Fibroblast of peridontal ligament (primary cell): ENCODE results near the gene PAAF1.
"Not testable (repeated sequence)": the region's sequence is repeated elsewhere in the genome, so short reads cannot be mapped to it uniquely, and the experiment has no call there.

ENCODE experiments used
- DNase-seq: peaks from one replicate; pipeline ENCODE4 v3.0.0-alpha.2; 2010; ENCODE audit errors: extremely low read depth

The PAAF1 gene

GRCh38 chr11:73883856-73884255 is 7.1 kb downstream of the PAAF1 start:
- DNase-seq = no peak

DNA sequence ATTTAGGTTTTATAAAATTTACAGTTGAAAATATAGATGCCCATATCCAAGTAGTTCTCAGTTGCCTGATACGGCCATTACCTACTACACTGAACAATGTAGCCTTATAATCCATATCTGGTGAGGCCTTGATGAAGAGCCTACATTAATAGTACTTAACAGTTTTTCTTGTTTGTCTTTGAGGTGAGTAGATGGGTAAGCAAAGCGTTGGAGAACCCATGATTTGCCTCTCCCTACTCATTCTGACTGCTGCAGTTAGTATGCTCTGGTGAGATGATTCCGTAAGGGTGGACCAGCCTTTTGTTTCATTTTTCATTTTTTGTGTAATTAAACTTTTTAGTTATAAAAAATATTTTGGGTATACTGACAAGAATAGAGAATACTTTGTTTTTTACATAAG is 11.4 kb downstream of the PAAF1 start:
- DNase-seq = no peak

GRCh38 chr11:73889019-73889418 is 12.2 kb downstream of the PAAF1 start:
- DNase-seq = peak; percentile 47

DNA sequence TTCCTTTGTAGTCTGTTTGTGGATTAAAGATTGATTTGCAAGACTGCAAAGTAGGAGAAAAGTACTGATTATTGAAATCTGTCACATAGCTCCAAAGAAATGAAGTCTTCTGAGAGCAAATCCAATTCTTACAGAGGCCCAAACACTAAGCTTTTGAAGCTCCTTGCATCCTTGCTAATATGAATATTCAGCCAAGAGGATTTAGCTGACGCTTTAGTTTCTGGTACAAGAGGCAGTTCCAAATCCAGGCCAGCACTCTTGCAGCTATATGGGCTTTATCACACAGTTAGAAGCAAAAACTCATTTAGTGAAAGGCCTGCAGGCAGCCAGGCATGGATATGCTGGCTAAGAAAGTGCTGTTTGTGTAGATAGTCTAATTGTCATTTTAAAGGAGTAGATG is 12.7 kb downstream of the PAAF1 start:
- DNase-seq = no peak

GRCh38 chr11:73893041-73893440 is 16.2 kb downstream of the PAAF1 start:
- no peak for DNase-seq

GRCh38 chr11:73894725-73895335 is 18.0 kb downstream of the PAAF1 start:
- DNase-seq = peak; percentile 19

GRCh38 chr11:73902303-73902702 is 25.5 kb downstream of the PAAF1 start:
- DNase-seq = no peak

DNA sequence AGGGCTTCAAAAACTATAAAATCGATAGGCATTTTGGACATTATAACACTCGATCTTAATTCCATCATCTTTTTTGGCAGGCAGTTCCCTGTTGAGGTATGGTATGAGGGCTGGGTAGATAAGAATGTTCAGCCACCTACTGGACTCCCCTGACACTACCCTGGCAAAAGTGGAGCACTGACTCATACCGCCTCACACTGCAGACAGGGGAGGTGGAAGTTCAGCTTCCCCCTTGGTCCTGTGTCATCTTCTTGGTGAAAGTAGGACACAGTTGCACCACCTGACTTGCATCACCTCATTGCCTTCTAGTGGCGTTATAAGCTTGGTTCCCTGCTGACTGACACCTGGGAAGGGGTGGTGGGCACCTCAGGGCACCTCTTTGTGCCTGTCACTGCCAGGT is 30.4 kb downstream of the PAAF1 start:
- no peak for DNase-seq

GRCh38 chr11:73912026-73912425 is 35.2 kb downstream of the PAAF1 start:
- no peak for DNase-seq

GRCh38 chr11:73913472-73913871 is 36.7 kb downstream of the PAAF1 start:
- no peak for DNase-seq

DNA sequence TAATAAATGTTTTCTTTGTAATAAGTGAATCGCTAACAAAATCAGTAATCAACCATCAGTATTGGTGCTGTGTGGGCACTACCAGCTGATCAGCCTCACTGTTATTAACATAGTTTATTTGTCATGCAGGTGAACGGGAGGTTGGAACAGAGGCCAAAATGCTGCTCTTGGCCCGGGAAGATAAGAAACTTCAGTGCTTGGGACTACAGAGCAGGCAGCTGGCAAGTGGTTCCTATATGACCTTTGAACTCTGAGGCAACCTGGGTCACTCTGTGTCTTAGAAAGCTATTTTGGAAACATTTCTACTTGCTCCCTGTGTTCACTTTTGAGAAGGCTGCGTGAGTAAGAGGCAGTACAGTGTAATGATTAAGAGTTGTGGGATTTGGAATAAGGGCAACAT is 37.5 kb downstream of the PAAF1 start:
- no peak for DNase-seq

- no peak for DNase-seq
Measured at GRCh38 chr11:73916435-73916834, 39.6 kb downstream of the PAAF1 start.

GRCh38 chr11:73921180-73921579 is 44.4 kb downstream of the PAAF1 start:
- no peak for DNase-seq

DNA sequence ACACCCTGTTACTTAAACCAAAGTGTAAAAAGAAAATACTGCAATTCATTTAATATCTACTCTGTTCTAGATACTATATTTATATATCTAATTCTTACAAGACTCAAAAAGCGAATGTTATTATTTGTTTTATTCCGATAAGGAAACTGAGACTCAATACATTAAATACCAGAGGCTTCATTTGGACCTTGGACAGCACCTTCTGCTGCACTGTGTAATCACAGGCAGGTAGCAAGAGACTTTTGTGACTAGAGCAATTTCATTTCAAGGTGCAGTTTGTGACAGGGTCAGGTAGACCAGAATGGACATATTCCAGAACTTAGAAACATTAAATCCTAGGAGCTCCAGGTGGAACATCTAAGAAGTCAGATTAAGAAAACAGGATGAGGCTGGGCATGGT is 52.6 kb downstream of the PAAF1 start:
- no peak for DNase-seq

DNA sequence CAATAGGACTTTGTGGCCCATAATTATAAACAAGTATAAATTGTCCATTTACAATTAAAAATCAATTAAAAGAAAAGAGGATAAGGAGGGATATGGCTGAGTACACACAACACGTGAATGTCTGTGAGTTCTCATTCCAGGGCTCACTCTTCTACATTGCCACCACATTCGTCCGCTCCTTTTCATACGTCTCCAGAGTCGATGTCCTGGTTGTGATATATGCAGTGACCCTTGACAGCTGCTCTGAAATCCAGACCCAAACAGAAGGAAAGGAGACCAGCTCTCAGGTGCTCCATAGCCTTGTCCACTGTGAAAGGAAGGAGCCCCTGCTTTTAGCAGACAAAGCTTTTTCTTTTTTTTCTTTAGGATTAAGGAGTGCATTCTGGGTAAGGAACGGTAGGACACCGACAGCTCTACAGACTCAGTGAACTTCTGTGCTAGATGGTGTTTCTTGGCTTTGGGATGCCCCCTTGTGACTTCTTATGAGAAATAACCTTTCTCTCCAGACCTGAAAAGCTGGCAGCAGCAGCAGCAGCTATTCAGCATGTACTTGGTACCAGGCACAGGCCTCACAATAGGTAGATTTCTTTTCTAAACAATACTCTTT is 54.3 kb downstream of the PAAF1 start:
- DNase-seq = peak; percentile 75

DNA sequence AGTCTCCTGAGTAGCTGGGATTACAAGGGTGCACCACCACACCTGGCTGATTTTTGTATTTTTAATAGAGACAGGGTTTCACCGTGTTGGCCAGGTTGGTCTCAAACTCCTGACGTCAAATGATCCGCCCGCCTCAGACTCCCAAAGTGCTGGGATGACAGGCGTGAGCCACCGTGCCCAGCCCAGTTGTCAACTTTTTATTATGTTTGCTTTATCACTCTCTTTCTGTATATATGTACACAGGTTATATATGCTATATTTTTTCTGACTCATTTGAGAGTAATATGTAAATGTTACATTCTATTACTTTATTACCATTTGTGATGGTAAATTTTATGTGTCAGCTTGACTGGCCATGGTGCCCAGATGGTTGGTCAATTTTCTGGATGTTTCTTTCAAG is 55.2 kb downstream of the PAAF1 start:
- DNase-seq = no peak

- no peak for DNase-seq
Measured at GRCh38 chr11:73932781-73933180, 56.0 kb downstream of the PAAF1 start.

- DNase-seq = not testable (repeated sequence)
Measured at GRCh38 chr11:73936047-73936446, 59.2 kb downstream of the PAAF1 start.

GRCh38 chr11:73939096-73939495 is 62.3 kb downstream of the PAAF1 start:
- DNase-seq = peak; percentile 7

DNA sequence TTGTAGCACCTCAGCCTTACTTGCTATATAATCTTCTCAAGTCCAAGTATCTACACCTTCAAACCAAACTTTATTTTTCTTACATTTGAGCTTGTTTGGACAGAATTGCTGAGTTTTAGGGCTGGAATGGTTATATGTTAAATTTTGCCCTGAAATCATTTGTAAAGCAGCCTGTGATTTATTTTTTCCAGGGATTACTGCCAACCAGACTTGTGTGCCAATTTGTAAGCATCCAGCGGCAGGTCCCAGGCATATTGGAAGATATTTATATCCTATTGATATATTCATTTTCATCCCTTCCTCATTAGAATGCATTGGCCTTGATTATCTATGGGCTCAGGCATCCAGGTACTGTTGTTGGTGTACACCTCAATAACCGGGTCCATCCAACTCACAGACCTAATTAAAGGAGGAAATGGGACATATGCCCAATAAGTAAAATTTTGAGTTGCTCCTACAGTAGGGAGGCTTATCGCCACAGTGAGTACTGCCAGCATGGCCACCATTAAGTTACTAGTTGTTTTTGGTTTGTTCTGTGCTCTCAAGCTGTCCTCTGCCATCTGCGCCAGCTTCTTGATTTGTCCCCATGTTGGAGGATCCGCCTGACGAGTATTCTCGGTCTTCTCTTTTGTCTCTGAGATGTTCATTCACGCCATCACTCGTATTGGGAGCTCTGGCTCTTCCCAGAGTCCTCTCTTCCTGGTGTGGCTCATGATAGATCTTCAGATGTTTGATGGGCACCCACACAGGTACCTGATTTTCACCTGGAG is 64.2 kb downstream of the PAAF1 start:
- peak; percentile 11 for DNase-seq

- no peak for DNase-seq
Measured at GRCh38 chr11:73942010-73942409, 65.2 kb downstream of the PAAF1 start.

DNA sequence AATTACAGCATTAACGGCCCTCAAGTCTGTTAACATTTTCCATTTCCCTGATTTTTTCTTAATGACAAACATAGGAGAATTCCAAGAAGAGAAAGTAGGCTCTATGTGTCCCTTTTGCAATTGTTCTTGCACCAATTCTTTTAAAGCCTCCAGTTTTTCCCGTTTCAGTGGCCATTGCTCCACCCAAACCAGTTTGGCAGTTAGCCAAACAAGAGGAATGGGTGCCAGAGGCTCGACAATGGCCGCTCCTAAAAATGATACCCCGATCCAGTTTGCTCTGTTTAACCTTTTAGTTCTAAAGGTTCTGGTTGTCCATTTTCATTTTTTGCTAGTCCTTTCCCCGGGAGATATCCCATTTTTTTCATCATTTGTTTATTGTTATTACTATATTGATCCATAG is 67.3 kb downstream of the PAAF1 start:
- no peak for DNase-seq

GRCh38 chr11:73944901-73945300 is 68.1 kb downstream of the PAAF1 start:
- DNase-seq = no peak
